HG03097 (cell line): ENCODE results near the gene TMEM225.
"Not testable (repeated sequence)": the region's sequence is repeated elsewhere in the genome, so short reads cannot be mapped to it uniquely, and the experiment has no call there.

Experiments
- ATAC-seq: cut with Tn5 transposase; IDR thresholded peaks from one replicate; pipeline ENCODE4 v1.9.1; 2021; ENCODE audit not compliant: unreplicated experiment, low FRiP score

The TMEM225 gene

GRCh38 chr11:123885570-123885969 lies at the start of gene TMEM225:
TSS of gene TMEM225 (minus strand) at chr11:123885670. CDS start at chr11:123885425, 245 bp downstream.
- no peak for ATAC-seq

GRCh38 chr11:123924027-123924426 lies 38.6 kb upstream of the TMEM225 start:
- ATAC-seq = no peak

DNA sequence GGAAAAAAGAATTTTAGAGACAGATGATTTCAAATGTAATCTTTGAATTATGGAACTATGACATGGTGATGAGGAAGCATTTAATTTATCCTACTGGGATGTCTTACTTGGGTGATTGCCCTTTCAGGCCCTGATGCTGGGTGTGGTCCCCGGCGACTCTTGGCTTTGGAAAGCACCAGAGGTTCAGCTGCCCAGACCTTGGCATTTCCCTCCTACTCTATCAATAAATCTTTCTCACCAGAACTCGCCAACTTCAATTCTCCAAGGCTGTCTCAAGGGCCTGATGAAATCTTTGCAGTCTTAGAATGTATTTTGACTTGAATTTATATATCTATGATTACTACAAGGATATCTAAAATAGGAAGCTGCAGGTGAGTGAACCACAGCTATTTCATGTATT lies 35.5 kb upstream of the TMEM225 start:
- ATAC-seq = no peak

GRCh38 chr11:123905826-123906225 lies 20.4 kb upstream of the TMEM225 start:
- no peak for ATAC-seq

DNA sequence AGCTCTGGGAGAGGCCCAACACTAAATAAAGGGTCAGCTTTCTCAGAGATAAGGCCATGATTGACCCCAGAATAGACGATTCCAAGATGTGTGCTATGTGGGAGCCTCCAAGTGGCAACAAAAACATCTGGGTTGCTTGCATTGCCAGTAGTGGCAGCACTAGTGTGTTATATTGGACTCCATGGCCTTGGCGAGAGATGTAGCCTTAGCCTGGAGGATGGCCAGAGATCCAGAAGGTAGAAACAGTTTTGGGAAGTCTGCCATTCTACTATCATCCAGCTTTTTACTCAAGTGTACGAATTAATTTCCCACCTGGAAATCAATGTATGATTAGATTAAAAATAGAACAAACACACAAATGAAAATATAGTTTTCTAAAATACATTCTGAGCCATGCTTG lies 19.5 kb upstream of the TMEM225 start:
- ATAC-seq = no peak

DNA sequence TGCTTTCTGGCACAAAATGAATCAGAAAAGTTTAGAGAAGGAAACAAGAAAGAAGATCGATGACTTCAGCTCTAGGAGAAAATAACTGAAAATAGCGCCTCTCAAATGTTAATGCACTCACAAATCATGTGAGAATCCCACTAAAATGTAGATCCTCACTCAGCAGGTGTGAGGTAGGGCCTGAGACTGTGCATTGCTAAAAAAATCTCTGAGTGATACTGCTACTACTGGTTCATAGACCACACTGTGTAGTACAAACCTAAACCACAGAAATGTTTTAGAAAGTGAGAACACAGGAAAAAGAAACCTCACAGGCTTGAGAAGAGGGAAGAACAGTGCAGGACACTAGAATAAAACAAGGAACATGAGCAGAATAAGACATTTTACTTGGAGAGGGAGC lies 18.5 kb upstream of the TMEM225 start:
- ATAC-seq = no peak

DNA sequence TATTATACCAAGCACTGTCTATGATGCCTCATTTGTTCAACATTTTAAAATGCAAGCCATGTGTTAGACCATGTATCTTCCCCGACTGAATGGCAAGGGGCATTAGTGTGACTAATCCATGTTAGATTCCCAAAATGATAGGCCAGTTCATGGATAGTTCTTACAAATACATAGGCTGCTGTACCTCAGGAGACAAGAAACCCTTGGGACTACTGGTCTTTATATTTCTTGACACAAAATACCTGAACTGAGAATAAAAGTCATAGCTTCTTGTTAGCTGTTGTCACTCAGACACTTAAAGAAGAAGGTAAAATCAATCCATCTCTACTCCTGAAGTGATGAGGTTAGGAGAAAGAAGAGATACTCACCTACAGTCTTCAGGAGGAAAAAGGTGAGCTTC lies 16.4 kb upstream of the TMEM225 start, which contains the start of gene OR8D4:
Gene OR8D4 (plus strand): TSS at position 301 of the 400 bp plus-strand sequence. CDS start 4,265 bp downstream, outside the sequence.
- no peak for ATAC-seq

GRCh38 chr11:123899792-123900191 lies 14.3 kb upstream of the TMEM225 start:
- no peak for ATAC-seq

DNA sequence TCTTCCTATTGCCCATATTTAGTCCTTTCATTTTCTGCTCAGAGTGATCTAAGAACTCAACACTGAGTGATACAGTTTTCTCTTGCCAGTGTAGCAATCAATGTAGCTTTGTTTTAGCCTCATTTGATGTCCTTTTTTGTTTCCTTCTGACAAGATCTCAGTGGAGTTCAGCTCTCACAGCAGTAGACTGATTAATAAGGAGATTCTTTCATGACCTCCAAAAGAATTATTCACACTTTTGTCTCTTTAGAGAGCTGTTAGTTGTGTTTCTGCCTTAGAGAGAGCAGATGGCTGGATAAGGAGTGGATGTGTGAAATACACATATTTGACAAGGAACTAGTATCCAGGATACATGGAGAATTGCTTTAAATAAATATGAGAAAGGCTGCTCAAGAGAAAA lies 6.6 kb upstream of the TMEM225 start:
- no peak for ATAC-seq

GRCh38 chr11:123880912-123881311 lies 4.6 kb downstream of the TMEM225 start:
- ATAC-seq = no peak

GRCh38 chr11:123867795-123868194 lies 17.7 kb downstream of the TMEM225 start:
- ATAC-seq = not testable (repeated sequence)

- ATAC-seq = not testable (repeated sequence)
Measured at GRCh38 chr11:123865293-123865692, 20.2 kb downstream of the TMEM225 start.

DNA sequence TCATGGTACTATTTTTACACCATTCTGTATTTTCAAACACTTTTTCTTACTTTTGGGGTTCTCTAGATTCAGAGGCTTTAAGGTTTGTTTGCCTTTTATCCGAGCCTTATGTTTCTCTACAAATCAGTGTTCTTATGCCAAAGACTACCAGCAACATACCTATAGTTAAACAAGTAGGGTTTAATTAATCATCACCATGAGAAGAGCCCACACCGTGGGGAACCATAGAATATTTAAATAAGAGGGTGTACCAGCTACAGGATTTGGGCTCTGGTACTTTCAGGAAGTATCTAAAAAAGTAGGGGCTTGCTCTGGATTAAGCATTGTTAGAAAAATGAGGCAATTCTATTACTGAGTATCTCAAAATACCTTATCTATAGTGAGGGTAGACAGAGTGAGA lies 25.7 kb downstream of the TMEM225 start:
- ATAC-seq = no peak

GRCh38 chr11:123856444-123856843 lies 29.0 kb downstream of the TMEM225 start:
- ATAC-seq = no peak

DNA sequence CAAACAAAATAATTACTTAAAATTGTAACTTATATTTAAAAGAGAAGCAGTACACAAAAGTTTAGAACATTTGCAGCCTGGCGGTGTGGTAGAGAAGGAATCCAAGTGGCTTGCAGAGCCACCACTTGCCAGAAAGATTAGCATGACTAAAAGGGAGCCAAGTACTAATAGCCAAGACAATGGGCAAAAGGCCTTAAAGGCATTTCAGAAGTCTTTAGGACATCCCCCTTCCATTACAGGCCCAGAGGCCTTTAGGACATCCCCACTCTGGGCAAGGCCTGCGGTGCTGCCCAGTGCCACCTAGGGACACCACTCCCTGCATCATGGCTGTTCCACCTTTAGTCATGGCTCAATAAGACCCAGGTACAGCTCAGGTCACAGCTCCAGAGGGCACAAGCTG lies 32.4 kb downstream of the TMEM225 start:
- ATAC-seq = no peak

DNA sequence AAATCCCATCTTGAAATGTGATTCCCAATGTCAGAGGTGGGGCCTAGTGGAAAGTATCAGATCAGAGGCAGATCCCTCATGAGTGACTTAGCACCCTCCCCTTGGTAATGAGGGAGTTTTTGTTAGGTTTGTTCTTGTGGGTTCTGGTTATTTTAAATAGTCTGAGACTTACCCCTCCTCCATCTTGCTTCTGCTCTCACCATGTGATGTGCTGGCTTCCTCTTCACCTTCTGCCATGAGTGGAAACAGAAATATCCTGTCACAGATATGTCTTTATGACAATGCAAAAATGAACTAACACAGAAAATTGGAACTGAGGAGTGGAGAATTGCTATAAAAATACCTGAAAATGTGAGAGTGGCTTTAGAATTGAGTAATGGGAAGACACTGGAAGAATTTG lies 33.1 kb downstream of the TMEM225 start:
- no peak for ATAC-seq

DNA sequence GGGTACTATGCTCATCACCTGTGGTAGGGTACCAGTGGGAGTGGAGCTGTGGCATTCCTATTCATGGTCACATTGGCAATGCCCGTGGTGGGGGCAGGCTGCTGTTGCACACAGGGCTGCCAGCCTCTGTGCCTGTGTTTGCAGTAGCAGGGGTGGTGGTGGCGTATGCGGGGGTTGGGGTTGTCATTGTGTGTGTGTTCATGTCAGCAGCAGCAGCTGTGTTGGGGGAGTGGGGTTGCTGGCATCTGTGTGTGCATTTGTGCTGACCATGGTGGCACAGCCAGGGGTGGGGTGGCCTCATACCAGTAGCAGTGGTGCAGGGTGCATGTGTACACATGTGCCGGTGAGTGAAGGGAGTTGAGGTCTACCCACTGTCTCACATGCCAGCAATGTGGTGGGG lies 34.4 kb downstream of the TMEM225 start:
- no peak for ATAC-seq

GRCh38 chr11:123841174-123841573 lies 44.3 kb downstream of the TMEM225 start:
- no peak for ATAC-seq

DNA sequence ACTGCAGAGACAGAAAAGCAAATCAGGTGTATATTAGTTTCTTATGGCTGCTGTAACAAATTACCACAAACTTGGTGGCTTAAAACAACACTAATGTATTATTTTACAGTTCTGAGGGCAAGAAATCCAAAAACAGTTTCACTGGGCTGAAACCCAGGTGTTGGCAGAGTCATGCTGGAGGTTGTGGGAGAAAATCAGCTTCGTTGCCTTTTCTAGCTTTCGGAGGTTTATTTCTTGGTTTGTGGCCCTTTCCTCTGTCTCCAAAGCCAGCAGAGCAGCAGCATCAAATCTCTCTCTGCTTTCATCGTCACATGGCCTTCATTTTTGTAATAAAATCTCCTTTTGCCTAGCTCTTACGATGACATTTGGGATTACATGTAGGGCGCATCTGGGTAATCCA lies 46.3 kb downstream of the TMEM225 start:
- ATAC-seq = no peak

DNA sequence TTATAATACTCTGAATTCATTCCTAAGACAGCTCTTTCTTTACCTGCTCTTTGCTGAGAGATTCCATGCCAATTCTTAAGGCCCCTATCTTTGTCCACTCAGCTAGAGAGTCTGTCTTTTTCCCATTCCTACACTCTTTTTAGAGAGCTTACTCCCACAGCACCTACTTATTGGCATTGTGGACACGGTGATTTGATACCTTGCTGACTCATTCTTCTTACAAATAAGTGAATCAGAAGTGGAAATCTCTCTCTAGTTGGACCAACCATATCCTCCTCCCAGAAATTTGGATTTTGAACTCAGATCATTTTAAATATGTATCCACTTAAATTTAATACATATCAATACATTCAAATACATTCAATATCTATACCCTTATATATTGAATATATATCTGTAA lies 46.8 kb downstream of the TMEM225 start:
- ATAC-seq = no peak

- ATAC-seq = no peak
Measured at GRCh38 chr11:123838199-123838598, 47.3 kb downstream of the TMEM225 start.

DNA sequence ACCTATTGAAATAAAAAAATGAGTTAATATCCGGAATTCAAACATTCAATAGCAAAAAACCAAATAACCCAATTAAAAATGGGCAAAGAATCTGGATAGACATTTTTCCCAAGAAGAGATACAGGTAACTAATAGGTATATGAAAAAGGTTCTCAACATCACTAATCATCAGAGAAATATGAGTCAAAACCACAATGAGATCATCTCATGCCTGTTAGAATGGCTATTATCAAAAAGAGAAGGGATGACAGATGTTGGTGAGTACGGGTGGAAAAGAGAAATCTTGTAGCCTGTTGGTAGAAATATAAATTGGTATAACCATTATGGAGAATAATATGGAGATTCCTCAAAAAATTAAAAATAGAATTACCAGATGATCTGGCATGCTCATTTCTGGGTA lies 52.4 kb downstream of the TMEM225 start:
- no peak for ATAC-seq
